ENCODE results near the gene MRPL38. TPM values are rescaled to one million over a fixed set of nuclear protein-coding genes. Genes with fewer than 3 reads are reported as not detected.

The MRPL38 gene
- total RNA-seq, 1 experiment from 2014 or later, result 219 TPM

GRCh38 chr17:75913537-75914210 lies 9.0 kb upstream of the MRPL38 start:
- CTCF ChIA-PET, result no interaction called here

More at GRCh38 chr17:75913537-75914210, 9.0 kb upstream of the MRPL38 start:
- no TSS peak for BruUV-seq (replicated peaks)
- Histone ChIP-seq H3K36me3 (ENCODE audit: control insufficient read depth in 1 of 2, insufficient read depth in 2 of 2, low read length in 2 of 2) (no peaks in the 10 kb centered on the region), H3K9me2 (ENCODE audit: insufficient read depth) (no peaks in the 10 kb centered on the region), H3K4me2 (ENCODE audit: low read length) (no peak overlapping the region), H2AFZ (ENCODE audit: low read depth, low read length, poor library complexity, severe bottlenecking) (no peak overlapping the region), H3K4me1 (ENCODE audit: control insufficient read depth in 1 of 2, insufficient read depth in 2 of 2, low read length in 2 of 2) (peaks cover 0 to 9% of the 10 kb centered on the region in 2 experiments; a peak in 2 of 4 replicates), H4K20me1 (ENCODE audit: insufficient read depth) (no peaks in the 10 kb centered on the region), H3K4me3 (replicated peaks in 1 of 2; ENCODE audit: low read depth in 1 of 2, low read length in 2 of 2) (no peak overlapping the region), H3K27me3 (ENCODE audit: insufficient read depth, low read length) (no peaks in the 10 kb centered on the region), H3K9me3 (ENCODE audit: control insufficient read depth in 1 of 2, insufficient read depth in 1 of 2, low read depth in 1 of 2, low read length in 2 of 2) (no peaks in the 10 kb centered on the region), H3K27ac (ENCODE audit: low read depth, low read length) (no peak overlapping the region), H3K79me2 (ENCODE audit: insufficient read depth, low read length) (no peaks in the 10 kb centered on the region), H3K9ac (ENCODE audit: low read length) (no peak overlapping the region)
- intact Hi-C loops (cut with micrococcal nuclease), result no loop called here
- ATAC-seq (no peak), DNase-seq (ENCODE audit: low read depth, low spot score) (no peak)
- no peak for TF ChIP-seq REST (IDR thresholded peaks at IDR 0.05; ENCODE audit: low read depth)
- no peak for TF ChIP-seq ZBTB33 (IDR thresholded peaks at IDR 0.05; ENCODE audit: extremely low read depth, insufficient replicate concordance, low read length)
- TF ChIP-seq MAX (IDR thresholded peaks at IDR 0.05), result no peak
- TF ChIP-seq POLR2A (IDR thresholded peaks at IDR 0.05; ENCODE audit: borderline replicate concordance, extremely low read depth, insufficient read depth, insufficient read length), result no peak
- no peak for TF ChIP-seq EGR1 (IDR thresholded peaks at IDR 0.05; ENCODE audit: low read depth)
- no peak for TF ChIP-seq CBX3 (IDR thresholded peaks at IDR 0.05; ENCODE audit: low read depth)
- no peak for TF ChIP-seq SRF (IDR thresholded peaks at IDR 0.05; ENCODE audit: low read depth)
- TF ChIP-seq FOSL1 (IDR thresholded peaks at IDR 0.05; ENCODE audit: low read depth), result no peak
- no peak for TF ChIP-seq TCF7L2 (IDR thresholded peaks at IDR 0.05; ENCODE audit: borderline replicate concordance, extremely low read depth, insufficient read depth, insufficient read length)
- no peak for TF ChIP-seq SIN3A (IDR thresholded peaks at IDR 0.05; ENCODE audit: low read depth)
- no peak for TF ChIP-seq ELF1 (IDR thresholded peaks at IDR 0.05; ENCODE audit: borderline replicate concordance, low read depth)
- TF ChIP-seq ZFX (IDR thresholded peaks at IDR 0.05), result no peak
- TF ChIP-seq EZH2phosphoT487 (IDR thresholded peaks at IDR 0.05; ENCODE audit: borderline replicate concordance), result no peak
- TF ChIP-seq JUND (IDR thresholded peaks at IDR 0.05), result no peak
- no peak for TF ChIP-seq YY1 (IDR thresholded peaks at IDR 0.05; ENCODE audit: extremely low read depth, insufficient replicate concordance, low read depth, low read length)
- no peak for TF ChIP-seq ATF3 (IDR thresholded peaks at IDR 0.05)
- ChIA-PET RAD21 (ENCODE audit: low non-redundant PET in 1 of 2, low total read pairs in 2 of 2, uncharacterized antibody in 2 of 2, unreplicated experiment in 2 of 2) (no interaction called here), POLR2A (no interaction called here)
